Panc1 (cell line): ENCODE results near the gene S1PR5. TPM values are rescaled to one million over a fixed set of nuclear protein-coding genes. Genes with fewer than 3 reads are reported as not detected.

Experiments
- ATAC-seq: fragments of 200-7000 bp; cut with Tn5 transposase; 2 replicates; pipeline ENCODE4 v1.9.1; 2020; ENCODE audit warnings: mild to moderate bottlenecking, moderate library complexity
- BruUV-seq: library from RNA; stranded (reverse); fragments of 400-500 nt; replicated peaks from 2 replicates; lab custom pipeline; 2021; lab: Mats Ljungman, UMichigan
- CTCF ChIA-PET: fragments of 300-600 bp; sonication (Branson Sonifier 250); formaldehyde crosslinking; loops from one replicate; lab custom pipeline; 2022; ENCODE audit warnings: antibody characterized with exemption; lab: Charles Lee
- POLR2A ChIA-PET: fragments of 300-600 bp; sonication (Branson Sonifier 250); formaldehyde crosslinking; loops from one replicate; lab custom pipeline; 2022; ENCODE audit warnings: antibody characterized with exemption; lab: Charles Lee
- DNase-seq: peaks from one replicate; pipeline ENCODE4 v3.0.0-alpha.2; 2010; ENCODE audit warnings: low read depth, low spot score
- H3K27ac ChIP-seq: 2 replicates; pipeline ENCODE4 v1.5.1; 2011; ENCODE audit warnings: mild to moderate bottlenecking, low read length, inconsistent platforms
- H3K27me3 ChIP-seq: fragments of 200-500 bp; sonication (Bioruptor generic); 2 replicates; pipeline ENCODE4 v1.6.0; 2014; ENCODE audit warnings: low read length, inconsistent platforms; ENCODE audit not compliant: control insufficient read depth, insufficient read depth
- H3K36me3 ChIP-seq: fragments of 200-500 bp; sonication (Bioruptor generic); 2 replicates; pipeline ENCODE4 v1.5.1; 2014; ENCODE audit warnings: inconsistent platforms, mild to moderate bottlenecking, low read length, moderate library complexity; ENCODE audit not compliant: control insufficient read depth, insufficient read depth
- H3K4me1 ChIP-seq: 2 replicates; pipeline ENCODE4 v1.5.1; 2011; ENCODE audit warnings: inconsistent platforms, mild to moderate bottlenecking, low read length, moderate library complexity; ENCODE audit not compliant: control insufficient read depth, insufficient read depth
- H3K4me3 ChIP-seq, 2 experiments: 2 replicates each; pipeline ENCODE4 v1.5.1; 2011 to 2012; ENCODE audit warnings: low read depth in 2 of 2, low read length in 2 of 2, mild to moderate bottlenecking in 2 of 2, inconsistent platforms in 1 of 2, moderate library complexity in 1 of 2
- H3K9me3 ChIP-seq: fragments of 200-500 bp; sonication (Bioruptor generic); 2 replicates; pipeline ENCODE4 v1.5.1; 2014; ENCODE audit warnings: low read depth, mild to moderate bottlenecking, inconsistent platforms, low read length, moderate library complexity; ENCODE audit not compliant: control insufficient read depth, insufficient read depth
- POLR2AphosphoS5 ChIP-seq: IDR thresholded peaks from 2 replicates; pipeline ENCODE4 v1.6.1; 2012; ENCODE audit warnings: mild to moderate bottlenecking, low read depth, low read length, moderate library complexity
- SIN3A ChIP-seq: IDR thresholded peaks from 2 replicates; pipeline ENCODE4 v1.6.1; 2012; ENCODE audit warnings: low read depth, mild to moderate bottlenecking, low read length, moderate library complexity, borderline replicate concordance; ENCODE audit not compliant: insufficient read depth
- TCF7L2 ChIP-seq: IDR thresholded peaks from 2 replicates; pipeline ENCODE4 v1.6.1; 2011; ENCODE audit warnings: mild to moderate bottlenecking, low read depth, low read length, inconsistent platforms
- in situ Hi-C: cut with HindIII; loops from 2 replicates; pipeline ENCODE4 v1.10.0; 2016; ENCODE audit warnings: low sequenced_read_pairs, low pct_unique_long_range_greater_than_20kb
- intact Hi-C: fragments of 100-400 bp; cut with micrococcal nuclease; formaldehyde crosslinking; loops from one replicate; pipeline ENCODE4 v1.10.0; 2022; ENCODE audit not compliant: unreplicated experiment
- total RNA-seq: library from RNA; stranded (reverse); gene quantifications from one replicate; pipeline ENCODE4 v1.2.1, GENCODE V29; 2021; ENCODE audit not compliant: unreplicated experiment
- TF ChIP-seq, protein P1 (sequence below): fragments of 450-650 bp; IDR thresholded peaks from 2 replicates; pipeline ENCODE4 v1.5.1; 2017; ENCODE audit warnings: mild to moderate bottlenecking
- TF ChIP-seq, protein P2 (sequence below), 2 experiments: IDR thresholded peaks; 2 replicates each; pipeline ENCODE4 v1.6.1; 2011 to 2012; ENCODE audit warnings: low read depth in 2 of 2, control low read depth in 1 of 2, low read length in 1 of 2, mild to moderate bottlenecking in 1 of 2, moderate library complexity in 1 of 2; ENCODE audit not compliant: insufficient read depth in 1 of 2

S1PR5 gene
- total RNA-seq, 1 experiment from 2014 or later, result 3.4 TPM

DNA sequence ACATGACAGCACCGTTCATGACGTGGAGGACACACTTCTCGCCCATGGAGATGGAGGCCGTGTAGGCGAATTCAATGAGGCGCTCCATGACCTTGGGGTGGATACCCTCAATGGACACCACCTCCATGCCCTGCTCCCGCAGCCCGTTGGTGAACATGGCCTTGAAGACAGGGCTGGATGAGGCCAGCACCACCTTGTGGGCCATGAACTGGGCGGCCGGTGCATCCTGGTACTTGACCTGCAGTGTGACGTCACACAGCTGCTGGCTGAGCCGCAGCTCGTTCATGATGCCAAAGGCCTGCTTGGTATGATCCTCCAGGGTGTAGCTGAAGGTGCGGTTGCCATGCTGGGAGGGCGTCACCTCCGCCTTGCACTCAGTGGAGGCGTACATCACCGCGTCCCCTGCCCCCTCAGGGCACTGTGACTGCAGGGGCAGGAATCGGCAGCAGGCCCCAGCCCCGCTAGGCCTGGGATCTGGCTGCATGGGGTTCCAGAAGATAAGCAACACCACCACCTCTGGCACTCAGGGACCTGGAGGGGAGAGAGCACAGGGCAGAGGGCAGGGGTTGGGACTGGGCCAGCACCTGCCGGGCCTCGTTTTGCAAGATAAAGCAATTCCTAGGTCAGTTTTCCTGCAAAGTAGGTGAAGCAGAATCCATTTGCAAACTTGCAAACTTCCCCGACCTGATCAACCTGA lies 17.5 kb downstream of the S1PR5 start:
- no peak overlapping the region for H3K4me3 ChIP-seq
- CTCF ChIA-PET, result interaction anchor here (0.6 kb wide), 1 partner anchor 42 kb away, joined by 6 read pairs; no protein-coding TSS in a partner anchor
- H3K4me1 ChIP-seq, result peaks cover 9% of the 10 kb centered on the region
- TF ChIP-seq, protein P1, sequence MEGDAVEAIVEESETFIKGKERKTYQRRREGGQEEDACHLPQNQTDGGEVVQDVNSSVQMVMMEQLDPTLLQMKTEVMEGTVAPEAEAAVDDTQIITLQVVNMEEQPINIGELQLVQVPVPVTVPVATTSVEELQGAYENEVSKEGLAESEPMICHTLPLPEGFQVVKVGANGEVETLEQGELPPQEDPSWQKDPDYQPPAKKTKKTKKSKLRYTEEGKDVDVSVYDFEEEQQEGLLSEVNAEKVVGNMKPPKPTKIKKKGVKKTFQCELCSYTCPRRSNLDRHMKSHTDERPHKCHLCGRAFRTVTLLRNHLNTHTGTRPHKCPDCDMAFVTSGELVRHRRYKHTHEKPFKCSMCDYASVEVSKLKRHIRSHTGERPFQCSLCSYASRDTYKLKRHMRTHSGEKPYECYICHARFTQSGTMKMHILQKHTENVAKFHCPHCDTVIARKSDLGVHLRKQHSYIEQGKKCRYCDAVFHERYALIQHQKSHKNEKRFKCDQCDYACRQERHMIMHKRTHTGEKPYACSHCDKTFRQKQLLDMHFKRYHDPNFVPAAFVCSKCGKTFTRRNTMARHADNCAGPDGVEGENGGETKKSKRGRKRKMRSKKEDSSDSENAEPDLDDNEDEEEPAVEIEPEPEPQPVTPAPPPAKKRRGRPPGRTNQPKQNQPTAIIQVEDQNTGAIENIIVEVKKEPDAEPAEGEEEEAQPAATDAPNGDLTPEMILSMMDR, result no peak
- TF ChIP-seq SIN3A (no peak), TCF7L2 (no peak), POLR2AphosphoS5 (no peak)
- TF ChIP-seq, protein P2, sequence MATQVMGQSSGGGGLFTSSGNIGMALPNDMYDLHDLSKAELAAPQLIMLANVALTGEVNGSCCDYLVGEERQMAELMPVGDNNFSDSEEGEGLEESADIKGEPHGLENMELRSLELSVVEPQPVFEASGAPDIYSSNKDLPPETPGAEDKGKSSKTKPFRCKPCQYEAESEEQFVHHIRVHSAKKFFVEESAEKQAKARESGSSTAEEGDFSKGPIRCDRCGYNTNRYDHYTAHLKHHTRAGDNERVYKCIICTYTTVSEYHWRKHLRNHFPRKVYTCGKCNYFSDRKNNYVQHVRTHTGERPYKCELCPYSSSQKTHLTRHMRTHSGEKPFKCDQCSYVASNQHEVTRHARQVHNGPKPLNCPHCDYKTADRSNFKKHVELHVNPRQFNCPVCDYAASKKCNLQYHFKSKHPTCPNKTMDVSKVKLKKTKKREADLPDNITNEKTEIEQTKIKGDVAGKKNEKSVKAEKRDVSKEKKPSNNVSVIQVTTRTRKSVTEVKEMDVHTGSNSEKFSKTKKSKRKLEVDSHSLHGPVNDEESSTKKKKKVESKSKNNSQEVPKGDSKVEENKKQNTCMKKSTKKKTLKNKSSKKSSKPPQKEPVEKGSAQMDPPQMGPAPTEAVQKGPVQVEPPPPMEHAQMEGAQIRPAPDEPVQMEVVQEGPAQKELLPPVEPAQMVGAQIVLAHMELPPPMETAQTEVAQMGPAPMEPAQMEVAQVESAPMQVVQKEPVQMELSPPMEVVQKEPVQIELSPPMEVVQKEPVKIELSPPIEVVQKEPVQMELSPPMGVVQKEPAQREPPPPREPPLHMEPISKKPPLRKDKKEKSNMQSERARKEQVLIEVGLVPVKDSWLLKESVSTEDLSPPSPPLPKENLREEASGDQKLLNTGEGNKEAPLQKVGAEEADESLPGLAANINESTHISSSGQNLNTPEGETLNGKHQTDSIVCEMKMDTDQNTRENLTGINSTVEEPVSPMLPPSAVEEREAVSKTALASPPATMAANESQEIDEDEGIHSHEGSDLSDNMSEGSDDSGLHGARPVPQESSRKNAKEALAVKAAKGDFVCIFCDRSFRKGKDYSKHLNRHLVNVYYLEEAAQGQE (IDR thresholded peaks at IDR 0.05; ENCODE audit: insufficient read depth in 1 of 2, low read depth in 2 of 2, low read length in 1 of 2), result no peak
- POLR2A ChIA-PET, result interaction anchor here (0.7 kb wide), 1 partner anchor 103 kb away, joined by 9 read pairs; no protein-coding TSS in a partner anchor
- no peak for DNase-seq
- H3K36me3 ChIP-seq, result no peaks in the 10 kb centered on the region; the same call in none of the 2 replicates
- in situ Hi-C loops, result no loop called here
- ATAC-seq, result no peak
- no peak overlapping the region for H3K27ac ChIP-seq
- no TSS peak for BruUV-seq
- intact Hi-C loops, result no loop called here
- H3K27me3 ChIP-seq, result no peaks in the 10 kb centered on the region
- H3K9me3 ChIP-seq, result no peaks in the 10 kb centered on the region

DNA sequence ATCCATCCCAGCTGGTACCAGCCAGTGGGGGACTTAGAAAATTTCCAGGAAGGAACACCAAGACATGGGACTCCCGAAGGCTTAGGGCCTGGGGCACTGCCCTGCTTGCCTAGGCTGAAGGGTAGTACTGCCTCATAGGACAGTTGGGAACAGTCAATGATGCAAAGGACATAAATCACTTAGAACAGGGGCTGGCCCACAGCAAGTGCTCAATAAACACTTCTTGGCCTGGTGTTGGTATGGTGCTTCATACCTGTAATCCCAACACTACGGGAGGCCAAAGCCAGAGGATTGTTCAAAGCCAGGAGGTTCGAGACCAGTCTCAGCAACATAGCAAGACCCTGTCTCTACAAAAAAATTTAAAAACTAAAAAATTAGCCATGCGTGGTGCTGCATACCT lies 19.9 kb downstream of the S1PR5 start:
- no TSS peak for BruUV-seq
- CTCF ChIA-PET, result no interaction called here
- POLR2A ChIA-PET, result interaction anchor here (0.7 kb wide), 1 partner anchor 91 kb away, joined by 9 read pairs; no protein-coding TSS in a partner anchor

More for the DNA sequence above, 19.9 kb downstream of the S1PR5 start:
- Histone ChIP-seq H3K4me3 (no peak overlapping the region), H3K36me3 (no peaks in the 10 kb centered on the region; the same call in none of the 2 replicates), H3K9me3 (no peaks in the 10 kb centered on the region), H3K27ac (no peak overlapping the region), H3K27me3 (no peaks in the 10 kb centered on the region), H3K4me1 (peaks cover 9% of the 10 kb centered on the region; the same call in 1 of the 2 replicates)
- in situ Hi-C loops (no loop called here), intact Hi-C loops (no loop called here)
- ATAC-seq, result no peak
- TF ChIP-seq POLR2AphosphoS5 (no peak), TCF7L2 (no peak), SIN3A (no peak)
- TF ChIP-seq, protein P1, result no peak
- TF ChIP-seq, protein P2 (IDR thresholded peaks at IDR 0.05; ENCODE audit: insufficient read depth in 1 of 2, low read depth in 2 of 2, low read length in 1 of 2), result no peak
- no peak for DNase-seq
